Measurements from ENCODE around the gene C17orf75.
"Not testable (repeated sequence)": the region's sequence is repeated elsewhere in the genome, so short reads cannot be mapped to it uniquely, and the experiment has no call there.

C17orf75 gene, protein sequence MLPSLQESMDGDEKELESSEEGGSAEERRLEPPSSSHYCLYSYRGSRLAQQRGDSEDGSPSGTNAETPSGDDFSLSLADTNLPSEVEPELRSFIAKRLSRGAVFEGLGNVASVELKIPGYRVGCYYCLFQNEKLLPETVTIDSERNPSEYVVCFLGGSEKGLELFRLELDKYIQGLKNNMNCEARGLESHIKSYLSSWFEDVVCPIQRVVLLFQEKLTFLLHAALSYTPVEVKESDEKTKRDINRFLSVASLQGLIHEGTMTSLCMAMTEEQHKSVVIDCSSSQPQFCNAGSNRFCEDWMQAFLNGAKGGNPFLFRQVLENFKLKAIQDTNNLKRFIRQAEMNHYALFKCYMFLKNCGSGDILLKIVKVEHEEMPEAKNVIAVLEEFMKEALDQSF

GRCh38 chr17:32341857-32342602 is at the start of gene C17orf75:
TSS of gene C17orf75 (minus strand) at chr17:32342173. CDS start at chr17:32342139, 34 bp downstream.
- DNase-seq: peak; percentile 84

- no peak for DNase-seq
Observed at GRCh38 chr17:32388613-32389459, 46.9 kb upstream of the C17orf75 start.

DNA sequence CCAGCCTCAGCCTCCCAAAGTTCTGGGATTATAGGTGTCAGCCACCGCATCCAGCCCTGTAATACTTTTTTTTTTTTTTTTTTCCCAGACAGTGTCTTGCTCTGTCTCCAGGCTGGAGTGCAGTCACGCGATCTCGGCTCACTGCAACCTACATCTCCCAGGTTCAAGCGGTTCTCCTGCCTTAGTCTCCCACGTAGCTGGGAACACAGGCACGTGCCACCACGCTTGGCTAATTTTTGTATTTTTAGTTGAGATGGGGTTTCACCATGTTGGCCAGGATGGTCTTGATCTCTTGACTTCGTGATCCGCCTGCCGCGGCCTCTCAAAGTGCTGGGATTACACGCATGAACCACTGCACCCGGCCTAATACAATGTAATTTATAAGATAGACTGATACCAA is 46.2 kb upstream of the C17orf75 start:
- DNase-seq: not testable (repeated sequence)

GRCh38 chr17:32386844-32387243 is 44.9 kb upstream of the C17orf75 start:
- no peak for DNase-seq

- no peak for DNase-seq
Observed at GRCh38 chr17:32385971-32386370, 44.0 kb upstream of the C17orf75 start.

- DNase-seq: no peak
Observed at GRCh38 chr17:32385121-32385520, 43.1 kb upstream of the C17orf75 start.

- DNase-seq: no peak
Observed at GRCh38 chr17:32383926-32384434, 42.0 kb upstream of the C17orf75 start.

- no peak for DNase-seq
Observed at GRCh38 chr17:32382526-32383223, 40.7 kb upstream of the C17orf75 start.

GRCh38 chr17:32370426-32370825 is 28.5 kb upstream of the C17orf75 start:
- no peak for DNase-seq

- no peak for DNase-seq
Observed at GRCh38 chr17:32361270-32361669, 19.3 kb upstream of the C17orf75 start.

DNA sequence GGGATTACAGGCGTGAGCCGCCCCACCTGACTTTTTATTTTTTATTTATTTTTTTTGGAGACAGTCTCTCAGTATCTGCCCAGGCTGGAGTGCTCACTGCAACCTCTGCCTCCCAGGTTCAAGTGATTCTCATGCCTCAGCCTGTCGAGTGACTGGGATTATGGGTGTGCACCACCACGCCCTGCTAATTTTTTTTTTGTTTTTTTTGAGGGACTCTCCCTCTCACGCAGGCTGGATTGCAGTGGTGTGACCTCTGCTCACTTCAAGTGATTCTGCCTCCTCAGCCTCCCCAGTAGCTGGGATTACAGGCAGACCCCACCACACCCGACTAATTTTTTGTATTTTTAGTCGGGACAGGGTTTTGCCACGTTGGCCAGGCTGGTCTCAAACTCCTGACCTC is 15.6 kb upstream of the C17orf75 start:
- DNase-seq: no peak

DNA sequence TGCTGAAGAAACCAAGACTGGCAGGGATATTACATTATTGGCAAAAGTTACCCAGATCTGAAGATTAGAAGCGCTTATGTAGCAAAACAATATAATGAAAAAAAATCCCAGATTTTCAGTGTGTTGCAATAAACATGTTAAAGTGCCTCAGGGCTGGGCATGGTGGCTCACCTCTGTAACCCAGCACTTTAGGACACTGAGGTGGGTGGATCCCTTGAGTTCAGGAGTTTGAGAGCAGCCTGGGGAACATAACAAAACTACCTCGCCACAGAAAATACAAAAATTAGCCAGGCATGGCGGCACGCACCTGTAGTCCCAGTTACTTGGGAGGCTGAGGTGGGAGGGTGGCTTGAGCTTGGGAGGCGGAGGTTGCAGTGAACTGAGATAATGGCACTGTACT is 14.8 kb upstream of the C17orf75 start:
- no peak for DNase-seq

- DNase-seq: no peak
Observed at GRCh38 chr17:32356378-32356743, 14.4 kb upstream of the C17orf75 start.

DNA sequence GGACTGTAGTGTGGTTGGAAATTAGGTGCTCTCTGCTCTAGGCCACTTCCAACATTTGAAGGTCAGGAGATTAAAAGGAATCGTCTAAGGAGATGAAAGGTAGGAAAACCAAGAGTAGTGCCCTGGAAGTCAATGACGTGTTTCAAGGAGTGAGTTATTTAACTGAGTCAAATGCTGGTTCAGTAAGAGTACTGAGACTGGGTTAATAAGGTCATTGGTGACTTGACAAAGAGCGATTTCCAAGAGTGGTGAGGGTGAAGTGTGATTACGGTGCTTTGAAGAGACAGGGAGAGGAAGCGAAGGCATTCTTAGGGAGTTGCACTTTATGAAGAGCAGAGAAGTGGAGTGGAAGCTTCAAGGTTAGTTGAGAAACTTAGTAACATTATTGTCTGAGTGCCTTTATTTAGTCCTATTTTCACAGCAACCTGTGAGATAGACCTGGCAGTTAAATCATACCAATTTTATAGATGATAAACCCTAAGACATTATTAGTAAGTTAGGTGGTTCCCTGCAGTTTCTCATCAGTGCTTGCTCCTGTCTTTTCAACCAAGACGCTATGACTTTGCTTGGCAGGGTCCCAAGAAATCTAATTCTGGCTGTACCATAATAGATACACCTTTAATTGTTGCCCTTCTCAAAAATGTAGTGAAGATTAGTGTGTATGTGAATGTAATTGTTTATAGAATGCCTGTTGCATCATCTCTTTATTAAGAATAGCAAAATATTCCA is 13.8 kb upstream of the C17orf75 start:
- DNase-seq: no peak

DNA sequence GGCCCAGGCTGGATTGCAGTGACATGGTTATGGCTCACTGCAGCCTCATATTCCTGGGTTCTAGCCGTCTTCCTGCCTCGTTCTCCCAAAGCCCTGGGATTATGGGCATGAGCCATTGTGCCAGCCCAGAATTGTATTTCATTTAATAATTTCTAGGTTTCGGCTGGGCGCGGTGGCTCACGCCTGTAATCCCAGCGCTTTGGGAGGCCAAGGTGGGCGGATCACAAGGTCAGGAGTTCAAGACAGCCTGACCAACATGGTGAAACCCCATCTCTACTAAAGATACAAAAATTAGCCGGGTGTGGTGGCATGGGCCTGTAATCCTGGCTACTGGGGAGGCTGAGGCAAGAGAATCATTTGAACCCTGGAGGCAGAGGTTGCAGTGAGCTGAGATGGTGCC is 10.8 kb upstream of the C17orf75 start:
- DNase-seq: not testable (repeated sequence)

DNA sequence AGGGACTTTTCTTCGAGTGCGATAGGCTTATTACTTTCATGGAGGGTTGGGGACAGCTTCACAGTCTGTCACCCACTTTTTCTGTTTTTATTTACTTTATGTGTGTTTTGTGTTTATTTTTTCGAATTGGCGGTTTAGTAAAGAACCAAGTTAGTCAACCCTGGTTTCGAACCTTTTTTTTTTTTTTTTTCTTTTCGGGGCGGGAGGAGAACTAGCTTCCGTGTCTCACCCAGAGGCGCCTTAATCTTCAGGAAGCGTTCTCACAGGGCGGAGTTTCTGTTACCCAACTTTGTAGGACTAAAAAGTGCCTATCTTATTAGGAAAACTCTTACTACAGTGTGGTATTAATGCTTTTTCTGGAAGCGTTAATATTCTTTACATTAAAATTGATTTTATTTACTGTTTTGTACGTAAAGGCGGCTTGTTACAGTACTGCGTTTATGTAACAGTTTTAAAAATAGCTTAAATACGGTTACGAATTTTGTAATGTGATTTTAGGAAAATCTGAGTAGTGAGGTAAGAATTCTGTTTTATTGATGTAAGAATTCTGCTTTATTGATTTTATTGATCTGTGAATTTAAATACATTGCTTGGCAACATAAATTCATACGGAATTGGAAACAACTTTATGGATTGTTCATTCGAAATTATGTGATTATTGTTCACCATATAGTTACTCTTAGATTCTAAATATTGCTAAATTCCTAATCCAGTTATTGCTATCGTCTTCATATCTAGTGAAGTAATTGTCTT is 8.9 kb upstream of the C17orf75 start:
- peak; percentile 64 for DNase-seq

GRCh38 chr17:32349854-32350665 is 8.1 kb upstream of the C17orf75 start, which contains the start of gene ZNF207:
TSS of gene ZNF207 (plus strand) at chr17:32350157. CDS start at chr17:32350286, 129 bp downstream.
- peak; percentile 98 for DNase-seq

DNA sequence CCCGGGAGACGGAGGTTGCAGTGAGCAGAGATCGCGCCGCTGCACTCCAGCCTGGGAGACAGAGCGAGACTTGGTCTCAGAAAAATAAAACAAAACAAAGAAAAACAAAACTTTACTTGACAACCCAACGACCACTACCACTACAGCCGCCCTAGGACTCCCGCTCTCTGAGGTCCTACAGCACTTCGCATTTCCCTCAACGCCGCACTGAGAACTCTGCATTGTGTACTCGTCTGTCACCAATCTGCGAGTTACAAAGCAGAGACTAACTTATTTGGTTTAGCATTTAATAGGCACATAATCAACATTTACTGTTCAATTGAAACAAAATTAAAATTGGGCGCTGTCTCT is 7.5 kb upstream of the C17orf75 start:
- peak; percentile 29 for DNase-seq

DNA sequence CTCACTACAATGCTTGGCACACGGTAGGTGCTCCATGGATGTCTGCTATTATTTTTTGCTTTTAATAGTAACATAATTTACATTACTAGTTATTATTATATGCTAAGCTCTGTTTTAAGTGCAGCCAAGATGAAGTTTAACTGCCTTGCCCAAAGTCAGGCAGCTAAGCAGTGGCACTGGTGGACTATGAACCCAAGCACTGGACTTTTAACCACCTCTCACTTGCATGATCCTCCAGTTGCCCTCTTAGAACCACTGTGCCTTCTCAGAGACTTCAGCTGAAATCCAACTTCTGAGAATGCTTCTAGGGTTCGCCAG is 6.5 kb upstream of the C17orf75 start:
- no peak for DNase-seq

DNA sequence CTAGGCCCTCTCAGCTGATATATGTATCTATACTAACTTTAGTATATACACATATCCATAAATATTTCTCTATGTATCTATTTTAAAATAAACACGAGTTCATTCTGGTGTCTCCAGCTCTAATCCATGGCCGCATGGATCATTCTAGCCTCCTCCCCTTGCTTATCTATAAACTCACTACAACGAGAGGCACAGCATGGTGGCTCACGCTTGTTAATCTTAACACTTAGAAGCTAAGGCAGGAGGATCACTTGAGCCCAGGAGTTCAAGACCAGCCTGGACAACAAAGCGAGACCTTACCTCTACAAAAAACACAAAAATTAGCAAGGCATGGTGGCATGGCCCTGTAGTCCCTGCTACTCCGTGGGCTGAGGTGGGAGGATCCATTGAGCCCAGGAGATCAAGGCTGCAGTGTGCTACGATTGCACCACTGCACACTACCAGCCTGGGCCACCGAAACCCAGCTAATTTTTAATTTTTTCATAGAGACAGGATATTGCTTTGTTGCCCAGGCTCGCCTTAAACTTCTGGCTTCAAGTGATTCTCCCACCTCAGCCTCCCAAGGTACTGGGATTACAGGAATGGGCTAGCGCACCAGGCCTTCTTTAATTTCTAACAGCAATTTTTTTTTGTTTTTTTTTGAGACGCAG is 4.1 kb upstream of the C17orf75 start:
- no peak for DNase-seq
